ENCODE results near the gene EFCAB9.

Gene EFCAB9

GRCh38 chr5:172185096-172185461, 8.9 kb upstream of the EFCAB9 start:
- Histone ChIP-seq H3K4me3 (replicated peaks; ENCODE audit: insufficient read depth, low read length) (peak overlapping the region; percentile 97), H3K27me3 (ENCODE audit: insufficient read depth, poor library complexity, severe bottlenecking) (no peaks in the 10 kb centered on the region), H3K27ac (replicated peaks) (peak overlapping the region; percentile 94)
- TF ChIP-seq POLR2AphosphoS5 (IDR thresholded peaks at IDR 0.05; ENCODE audit: low read depth) (no peak), CTCF (IDR thresholded peaks at IDR 0.05; ENCODE audit: insufficient read depth, low read length) (no peak), SPI1 (IDR thresholded peaks at IDR 0.05; ENCODE audit: borderline replicate concordance, low read depth) (no peak), REST (IDR thresholded peaks at IDR 0.05; ENCODE audit: insufficient replicate concordance, low read depth) (no peak), GABPA (IDR thresholded peaks at IDR 0.05; ENCODE audit: low read depth) (no peak)
- no peak for DNase-seq (ENCODE audit: low read depth in 1 of 2, low spot score in 1 of 2)

GRCh38 chr5:172186114-172186695, 7.8 kb upstream of the EFCAB9 start:
- no peaks in the 10 kb centered on the region for H3K27me3 ChIP-seq (ENCODE audit: insufficient read depth, poor library complexity, severe bottlenecking)

More at GRCh38 chr5:172186114-172186695, 7.8 kb upstream of the EFCAB9 start:
- H3K4me3 ChIP-seq (replicated peaks; ENCODE audit: insufficient read depth, low read length): peak overlapping the region; percentile 97
- no peak for TF ChIP-seq POLR2AphosphoS5 (IDR thresholded peaks at IDR 0.05; ENCODE audit: low read depth)
- no peak for TF ChIP-seq REST (IDR thresholded peaks at IDR 0.05; ENCODE audit: insufficient replicate concordance, low read depth)
- no peak for TF ChIP-seq GABPA (IDR thresholded peaks at IDR 0.05; ENCODE audit: low read depth)
- TF ChIP-seq SPI1 (IDR thresholded peaks at IDR 0.05; ENCODE audit: borderline replicate concordance, low read depth): no peak
- TF ChIP-seq CTCF (IDR thresholded peaks at IDR 0.05; ENCODE audit: insufficient read depth, low read length): no peak
- peak overlapping the region; percentile 94 for H3K27ac ChIP-seq (replicated peaks)
- DNase-seq (ENCODE audit: low read depth in 1 of 2, low spot score in 1 of 2): no peak

Measured in HL-60 (cell line).